ENCODE results near the gene NTM. TPM values are rescaled to one million over a fixed set of nuclear protein-coding genes. Genes with fewer than 3 reads are reported as not detected.

NTM gene
- total and polyA plus RNA-seq, 2 donors from 2014 or later: 0.92 to 10.3 TPM

- H3K9me3 ChIP-seq (ENCODE audit: control insufficient read depth in 2 of 3, insufficient read depth in 1 of 3, low read length in 3 of 3): no peaks in the 10 kb centered on the region
- intact Hi-C loops (cut with DNase I): no loop called here
- no peaks in the 10 kb centered on the region for H3K4me1 ChIP-seq (ENCODE audit: control insufficient read depth in 2 of 3, insufficient read depth in 2 of 3, low read depth in 1 of 3, low read length in 3 of 3)
- no peak overlapping the region for H3K4me3 ChIP-seq (ENCODE audit: low read length in 3 of 3)
- no peaks in the 10 kb centered on the region for H3K27me3 ChIP-seq (ENCODE audit: control insufficient read depth, insufficient read depth, low read length)
- H3K27ac ChIP-seq (ENCODE audit: low read depth in 2 of 2, low read length in 2 of 2): no peak overlapping the region
- H3K36me3 ChIP-seq (ENCODE audit: control insufficient read depth in 2 of 3, insufficient read depth in 3 of 3, low read length in 3 of 3): no peaks in the 10 kb centered on the region
- H3K9ac ChIP-seq (ENCODE audit: low read length in 3 of 3): no peak overlapping the region
- no peak for FAIRE-seq
- TF ChIP-seq CTCF (IDR thresholded peaks at IDR 0.05; ENCODE audit: borderline replicate concordance, extremely low read depth, insufficient read depth): no peak
- DNase-seq: no peak
These were observed 768.8 kb downstream of the NTM start for GRCh38 chr11:132139181-132139580.

- no peaks in the 10 kb centered on the region for H3K36me3 ChIP-seq (ENCODE audit: control insufficient read depth in 2 of 3, insufficient read depth in 3 of 3, low read length in 3 of 3)
- no peaks in the 10 kb centered on the region for H3K4me1 ChIP-seq (ENCODE audit: control insufficient read depth in 2 of 3, insufficient read depth in 2 of 3, low read depth in 1 of 3, low read length in 3 of 3)
- DNase-seq: no peak
- no peaks in the 10 kb centered on the region for H3K9me3 ChIP-seq (ENCODE audit: control insufficient read depth in 2 of 3, insufficient read depth in 1 of 3, low read length in 3 of 3)
- no peak overlapping the region for H3K4me3 ChIP-seq (ENCODE audit: low read length in 3 of 3)
- H3K27me3 ChIP-seq (ENCODE audit: control insufficient read depth, insufficient read depth, low read length): no peaks in the 10 kb centered on the region
- no peak for TF ChIP-seq CTCF (IDR thresholded peaks at IDR 0.05; ENCODE audit: borderline replicate concordance, extremely low read depth, insufficient read depth)
- H3K27ac ChIP-seq (ENCODE audit: low read depth in 2 of 2, low read length in 2 of 2): no peak overlapping the region
- intact Hi-C loops (cut with DNase I): no loop called here
- FAIRE-seq: no peak
- H3K9ac ChIP-seq (ENCODE audit: low read length in 3 of 3): no peak overlapping the region
These were observed 769.6 kb downstream of the NTM start for GRCh38 chr11:132140056-132140455.

GRCh38 chr11:132142121-132142520, 771.7 kb downstream of the NTM start:
- no peak overlapping the region for H3K9ac ChIP-seq (ENCODE audit: low read length in 3 of 3)
- no peaks in the 10 kb centered on the region for H3K9me3 ChIP-seq (ENCODE audit: control insufficient read depth in 2 of 3, insufficient read depth in 1 of 3, low read length in 3 of 3)
- H3K36me3 ChIP-seq (ENCODE audit: control insufficient read depth in 2 of 3, insufficient read depth in 3 of 3, low read length in 3 of 3): no peaks in the 10 kb centered on the region
- no peak overlapping the region for H3K4me3 ChIP-seq (ENCODE audit: low read length in 3 of 3)
- no peaks in the 10 kb centered on the region for H3K4me1 ChIP-seq (ENCODE audit: control insufficient read depth in 2 of 3, insufficient read depth in 2 of 3, low read depth in 1 of 3, low read length in 3 of 3)
- FAIRE-seq (no peak), DNase-seq (no peak)
- H3K27ac ChIP-seq (ENCODE audit: low read depth in 2 of 2, low read length in 2 of 2): no peak overlapping the region
- intact Hi-C loops (cut with DNase I): no loop called here
- no peak for TF ChIP-seq CTCF (IDR thresholded peaks at IDR 0.05; ENCODE audit: borderline replicate concordance, extremely low read depth, insufficient read depth)
- no peaks in the 10 kb centered on the region for H3K27me3 ChIP-seq (ENCODE audit: control insufficient read depth, insufficient read depth, low read length)

DNA sequence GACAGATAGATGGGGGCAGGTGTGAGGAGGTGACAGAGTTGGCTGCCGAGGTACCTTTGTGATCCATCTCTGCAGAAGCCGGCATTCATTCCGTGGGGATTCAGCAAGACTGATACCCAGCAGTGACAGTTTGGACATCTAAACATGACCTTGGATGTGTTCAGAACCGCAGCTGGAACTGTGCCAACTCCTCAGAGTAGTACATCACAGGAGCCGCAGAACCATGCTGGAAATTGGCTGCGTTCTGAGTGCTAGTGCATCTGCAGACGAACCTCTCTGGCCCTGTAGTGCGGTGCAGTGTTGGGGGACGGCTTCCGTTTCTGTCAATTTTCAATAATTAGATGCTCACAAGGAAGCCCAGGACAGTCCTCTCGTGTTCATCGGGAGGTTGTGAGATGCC, 772.1 kb downstream of the NTM start:
- Histone ChIP-seq H3K4me1 (ENCODE audit: control insufficient read depth in 2 of 3, insufficient read depth in 2 of 3, low read depth in 1 of 3, low read length in 3 of 3) (no peaks in the 10 kb centered on the region), H3K36me3 (ENCODE audit: control insufficient read depth in 2 of 3, insufficient read depth in 3 of 3, low read length in 3 of 3) (no peaks in the 10 kb centered on the region), H3K27me3 (ENCODE audit: control insufficient read depth, insufficient read depth, low read length) (no peaks in the 10 kb centered on the region), H3K4me3 (ENCODE audit: low read length in 3 of 3) (no peak overlapping the region), H3K27ac (ENCODE audit: low read depth in 2 of 2, low read length in 2 of 2) (no peak overlapping the region), H3K9ac (ENCODE audit: low read length in 3 of 3) (no peak overlapping the region), H3K9me3 (ENCODE audit: control insufficient read depth in 2 of 3, insufficient read depth in 1 of 3, low read length in 3 of 3) (no peaks in the 10 kb centered on the region)
- intact Hi-C loops (cut with DNase I): no loop called here
- no peak for FAIRE-seq
- DNase-seq: no peak
- TF ChIP-seq CTCF (IDR thresholded peaks at IDR 0.05; ENCODE audit: borderline replicate concordance, extremely low read depth, insufficient read depth): no peak
